ENCODE measurements around the gene DGCR2.

DGCR2 gene

GRCh38 chr22:19146215-19146968 is 24.2 kb upstream of the DGCR2 start:
- no peak for DNase-seq (ENCODE audit: low read depth in 2 of 3, low spot score in 1 of 3)

DNA sequence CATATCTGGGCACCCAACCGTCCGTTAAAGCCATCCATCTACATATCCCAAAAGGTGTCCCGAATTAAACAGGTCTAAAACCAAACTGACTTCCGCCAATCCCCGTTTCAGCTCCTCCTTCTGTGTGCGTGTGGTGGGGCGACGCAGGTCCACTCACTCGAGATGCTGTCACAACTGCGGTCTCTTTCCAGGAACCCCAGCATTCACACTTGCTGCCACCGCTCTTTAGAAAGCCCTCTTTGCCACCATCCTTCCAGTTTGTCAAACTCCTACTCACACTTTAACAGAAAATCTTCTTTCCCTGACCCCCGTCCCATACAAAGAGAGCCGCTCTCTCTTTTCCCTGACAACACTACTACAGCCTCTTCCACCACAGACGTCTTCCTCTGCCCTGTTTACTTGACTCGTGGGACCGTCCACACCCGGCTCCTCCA is 21.8 kb upstream of the DGCR2 start:
- DNase-seq (ENCODE audit: low read depth in 2 of 3, low spot score in 1 of 3) = peak; percentile 16 to 29 (median 27)

GRCh38 chr22:19143212-19143611 is 21.0 kb upstream of the DGCR2 start:
- DNase-seq (ENCODE audit: low read depth in 2 of 3, low spot score in 1 of 3) = no peak

DNA sequence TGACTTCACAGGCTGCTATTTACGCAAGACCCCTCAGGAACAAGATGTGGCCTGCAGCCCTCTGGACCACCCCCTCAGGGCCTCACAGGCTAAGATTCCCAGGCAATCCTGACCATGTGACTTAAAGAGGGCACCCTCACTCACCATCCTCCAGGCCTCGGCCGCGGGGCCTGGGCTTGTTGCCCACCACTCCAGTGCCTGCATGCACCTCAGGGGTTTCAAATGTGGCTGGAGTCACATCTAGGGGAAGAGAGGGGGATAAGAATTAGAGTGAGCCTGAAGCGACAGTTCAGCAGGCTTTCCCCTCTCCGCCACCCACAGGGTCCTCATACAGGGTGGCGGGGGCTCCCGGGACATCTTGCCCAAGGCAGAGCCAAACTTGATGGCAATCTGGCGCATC is 20.2 kb upstream of the DGCR2 start:
- DNase-seq (ENCODE audit: low read depth in 2 of 3, low spot score in 1 of 3) = no peak

DNA sequence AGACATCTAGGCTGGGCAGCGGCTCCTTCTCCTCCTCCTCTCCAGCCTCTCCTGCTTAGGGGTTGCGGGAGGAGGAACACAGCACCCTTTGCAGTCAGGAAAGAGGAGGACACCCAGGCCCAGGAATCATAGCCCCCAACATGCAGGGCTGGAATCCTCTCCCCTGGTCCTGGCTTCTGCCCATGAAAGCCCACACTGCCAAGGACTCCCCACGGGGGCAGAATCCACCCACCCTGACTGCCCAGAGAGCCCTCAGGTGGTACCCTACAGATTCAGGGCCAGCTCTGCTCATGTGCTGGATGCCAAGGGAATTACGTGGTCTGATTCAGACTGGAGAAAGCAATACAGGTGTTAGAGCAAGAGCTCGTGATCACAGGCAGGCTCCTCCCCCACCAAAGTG is 17.8 kb upstream of the DGCR2 start:
- no peak for DNase-seq (ENCODE audit: low read depth in 2 of 3, low spot score in 1 of 3)

DNA sequence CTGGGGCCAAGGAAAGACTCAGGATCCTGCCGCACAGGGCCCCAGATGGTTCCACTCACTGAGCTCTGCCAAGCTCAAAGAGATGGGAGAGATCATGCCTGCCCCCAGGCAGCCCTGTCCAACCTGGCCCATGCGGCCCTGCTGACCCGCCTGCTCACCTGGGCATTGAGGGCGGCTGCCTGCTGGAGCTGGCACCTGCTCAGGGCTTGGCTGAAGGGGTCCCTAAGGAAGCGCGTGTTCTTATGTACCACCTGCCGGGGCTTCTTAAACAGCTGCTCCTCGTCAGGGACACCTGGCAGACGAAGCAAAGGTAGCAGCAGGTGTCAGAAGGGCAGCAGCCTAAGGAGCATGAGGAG is 16.8 kb upstream of the DGCR2 start:
- DNase-seq (ENCODE audit: low read depth in 2 of 3, low spot score in 1 of 3) = no peak

GRCh38 chr22:19138217-19139000 is 16.2 kb upstream of the DGCR2 start:
- no peak for DNase-seq (ENCODE audit: low read depth in 2 of 3, low spot score in 1 of 3)

DNA sequence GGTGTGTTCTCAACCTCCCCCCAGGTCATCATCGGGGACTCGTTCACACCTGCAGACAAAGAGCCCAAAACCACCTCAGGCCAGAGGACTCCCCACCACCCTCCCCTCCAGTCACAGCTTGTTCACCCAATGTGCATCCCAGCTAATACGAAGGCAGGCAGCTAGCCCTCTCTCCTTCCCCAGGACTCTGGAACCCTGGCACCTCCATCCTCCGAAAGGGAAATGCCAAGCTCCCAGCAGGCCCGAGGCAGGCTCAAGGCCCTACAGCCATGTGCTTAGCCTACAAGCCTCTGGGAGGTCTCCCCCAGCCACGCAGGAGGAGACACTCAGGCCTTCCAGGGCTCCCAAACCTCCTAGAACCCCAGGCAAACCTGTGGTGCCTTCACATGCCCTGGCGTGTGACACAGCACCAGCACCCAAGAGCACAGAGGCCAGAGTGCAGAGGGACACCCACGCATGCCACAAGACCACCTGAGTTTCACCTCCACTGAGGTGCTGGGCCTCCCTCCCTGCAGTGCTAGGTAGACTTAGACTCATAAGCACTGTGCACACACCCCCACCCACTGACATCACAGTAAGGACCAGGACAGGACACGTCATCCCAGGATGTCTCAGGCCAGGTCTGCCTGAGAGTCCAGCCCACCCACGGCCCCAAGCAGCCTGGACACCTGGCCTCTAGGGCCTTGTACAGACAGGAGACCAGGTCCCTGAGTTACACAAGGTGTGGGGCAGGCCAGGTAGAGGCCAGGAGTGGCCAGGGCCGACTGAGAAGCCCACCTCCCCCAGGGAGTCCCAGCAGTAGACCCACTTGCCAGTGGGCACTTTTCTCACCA is 15.4 kb upstream of the DGCR2 start:
- DNase-seq (ENCODE audit: low read depth in 2 of 3, low spot score in 1 of 3) = no peak

DNA sequence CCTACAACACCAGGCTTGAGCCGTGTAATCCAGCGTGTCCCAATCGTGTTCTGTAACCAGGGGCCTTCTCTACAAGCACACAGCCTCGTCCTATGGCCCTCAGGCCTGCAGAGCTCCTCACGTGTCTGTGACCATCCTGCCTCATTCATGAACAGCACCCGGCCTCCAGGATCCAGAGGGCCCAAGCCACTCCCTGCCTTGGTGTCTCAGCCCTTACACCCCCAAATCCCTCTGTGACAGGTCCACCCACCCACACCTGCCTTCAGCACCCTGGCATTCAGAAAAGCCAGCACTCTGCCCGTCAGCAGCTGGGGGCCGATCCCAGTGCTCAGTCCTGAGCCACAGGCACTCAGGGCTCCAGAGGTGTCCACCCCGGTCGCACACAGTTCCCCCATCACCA is 14.7 kb upstream of the DGCR2 start:
- no peak for DNase-seq (ENCODE audit: low read depth in 2 of 3, low spot score in 1 of 3)

- DNase-seq (ENCODE audit: low read depth in 2 of 3, low spot score in 1 of 3) = no peak
Measured at GRCh38 chr22:19134874-19135273, 12.7 kb upstream of the DGCR2 start.

DNA sequence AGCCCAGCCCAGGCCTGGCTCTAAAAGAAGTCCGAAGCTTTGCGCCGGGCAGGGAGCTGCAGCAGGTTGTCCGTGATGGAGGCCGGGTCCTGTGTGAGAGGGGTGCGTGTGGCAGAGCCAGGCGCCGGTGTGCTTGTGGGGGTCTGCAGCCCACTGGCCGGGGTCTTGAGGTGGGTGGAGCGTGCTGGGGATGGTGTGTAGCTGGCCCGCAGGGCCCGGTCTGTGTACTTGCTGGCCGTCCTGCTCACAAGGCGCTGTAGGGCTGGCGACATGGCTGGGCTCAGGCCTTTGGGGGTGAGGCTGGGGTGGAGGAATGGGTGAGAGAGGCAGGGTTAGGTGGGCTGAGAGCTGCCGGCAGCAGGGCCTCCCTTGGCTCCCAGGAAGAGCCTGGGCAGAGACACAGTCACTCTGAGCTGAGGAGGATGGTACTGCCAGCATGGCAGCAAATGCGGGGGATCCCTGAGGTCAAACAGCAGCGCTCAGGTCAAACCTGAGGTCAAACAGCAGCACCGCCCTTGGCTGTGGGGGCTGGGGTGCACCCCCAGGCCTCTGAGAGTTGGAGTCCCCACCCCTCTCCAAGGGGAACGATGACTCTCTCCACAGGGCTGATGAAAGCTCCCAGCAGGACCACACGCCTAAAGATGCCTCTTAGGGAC is 12.1 kb upstream of the DGCR2 start:
- DNase-seq (ENCODE audit: low read depth in 2 of 3, low spot score in 1 of 3) = no peak

DNA sequence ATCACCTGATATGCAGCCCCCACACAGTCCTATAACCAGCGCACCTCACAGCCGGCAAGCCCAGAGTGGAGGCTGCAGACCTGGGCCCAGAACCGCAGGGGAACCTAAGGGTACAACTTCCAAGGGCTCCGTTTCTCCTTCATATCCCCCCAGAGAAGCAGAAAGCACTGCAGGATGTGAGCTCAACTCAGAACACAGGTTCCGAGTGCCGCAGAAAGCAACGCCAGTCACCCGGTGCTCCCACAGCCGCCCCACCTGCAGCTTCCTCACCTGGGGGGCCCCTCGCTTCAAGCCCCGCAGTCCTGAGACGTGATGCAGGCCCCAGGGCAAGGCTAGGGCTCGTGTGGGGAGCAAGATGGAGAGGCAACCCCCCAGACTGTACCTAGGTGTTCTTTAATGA is 11.3 kb upstream of the DGCR2 start:
- DNase-seq (ENCODE audit: low read depth in 2 of 3, low spot score in 1 of 3) = no peak

DNA sequence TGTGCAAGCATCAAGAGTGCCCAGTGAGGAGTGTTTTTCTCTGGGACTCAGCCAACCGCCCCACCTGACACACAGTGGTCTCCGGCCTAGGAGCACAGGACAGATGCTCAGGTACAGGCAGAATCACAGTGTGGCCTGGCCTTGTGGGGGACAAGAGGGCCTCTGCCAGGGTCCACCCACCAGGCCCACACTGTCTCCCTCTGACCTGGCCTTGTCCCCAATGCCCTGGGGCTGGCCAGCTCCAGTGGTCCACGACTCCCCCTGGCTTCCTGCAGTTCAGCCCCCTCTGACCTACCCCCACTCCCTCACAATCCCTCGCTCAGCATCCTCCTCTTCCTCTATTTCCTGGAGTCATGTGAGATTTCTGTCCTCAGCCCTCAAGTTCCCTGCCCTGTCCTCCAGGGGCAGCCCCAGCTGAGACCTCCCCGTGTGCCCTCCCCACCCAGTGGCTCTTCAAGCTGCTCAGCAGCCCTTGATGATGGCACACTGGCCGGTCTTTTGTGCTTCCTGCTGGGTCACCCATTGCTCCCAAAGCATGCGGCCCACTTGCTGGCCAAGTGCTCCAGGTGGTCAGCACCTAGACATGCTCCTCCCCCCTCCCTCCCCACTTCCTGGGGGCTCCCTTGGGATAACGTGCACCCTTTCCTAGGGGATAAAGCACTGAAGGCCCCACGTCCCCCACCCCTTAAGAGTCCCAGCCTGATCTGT is 10.6 kb upstream of the DGCR2 start:
- DNase-seq (ENCODE audit: low read depth in 2 of 3, low spot score in 1 of 3) = no peak

- DNase-seq (ENCODE audit: low read depth in 2 of 3, low spot score in 1 of 3) = no peak
Measured at GRCh38 chr22:19132153-19132552, 9.9 kb upstream of the DGCR2 start.

- DNase-seq (ENCODE audit: low read depth in 2 of 3, low spot score in 1 of 3) = no peak
Measured at GRCh38 chr22:19131685-19132015, 9.4 kb upstream of the DGCR2 start.

GRCh38 chr22:19130959-19131684 is 8.9 kb upstream of the DGCR2 start, which contains the start of gene TSSK2:
TSSK2 (plus strand) TSS chr22:19131308; CDS start chr22:19131400, 92 bp downstream.
- no peak for DNase-seq (ENCODE audit: low read depth in 2 of 3, low spot score in 1 of 3)

GRCh38 chr22:19129871-19130270 is 7.7 kb upstream of the DGCR2 start:
- no peak for DNase-seq (ENCODE audit: low read depth in 2 of 3, low spot score in 1 of 3)

- DNase-seq (ENCODE audit: low read depth in 2 of 3, low spot score in 1 of 3) = no peak
Measured at GRCh38 chr22:19128946-19129727, 6.9 kb upstream of the DGCR2 start.

DNA sequence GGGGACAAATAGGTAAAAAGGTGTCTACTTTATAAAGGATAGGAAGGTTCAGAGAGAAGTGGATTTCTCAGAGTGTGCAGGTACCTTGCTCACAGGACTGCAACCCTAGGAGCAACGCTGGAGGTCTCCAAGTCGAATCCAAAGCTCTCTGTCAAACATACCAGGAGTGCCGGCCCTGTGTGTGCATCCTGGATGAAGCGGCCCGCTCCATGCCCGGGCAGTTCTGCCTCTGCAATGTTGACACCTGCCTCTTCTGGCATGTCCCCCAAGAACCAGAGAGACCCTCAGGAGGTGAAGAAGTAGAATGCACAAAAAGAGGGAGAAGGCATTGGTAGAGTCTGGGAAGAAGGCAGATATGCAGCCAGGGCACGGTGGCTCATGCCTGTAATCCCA is 5.8 kb upstream of the DGCR2 start:
- no peak for DNase-seq (ENCODE audit: low read depth in 2 of 3, low spot score in 1 of 3)
